Thymus (tissue), 11 donors: Measurements from ENCODE around the gene RASGRP3. TPM values are rescaled to one million over a fixed set of nuclear protein-coding genes. Genes with fewer than 3 reads are reported as not detected.
A peak's percentile ranks its signal among the peaks of the same experiment; 100 is the strongest.

Source experiments
- DNase-seq, 9 donors: peaks; one replicate each; pipeline ENCODE4 v3.0.0-alpha.2; 2013; ENCODE audit warnings: low spot score in 9 of 9, low read depth in 6 of 9, missing footprints in 1 of 9
- H3K27ac ChIP-seq, 2 donors: one replicate each; pipeline ENCODE4 v1.5.1; 2013; ENCODE audit warnings: control low read depth in 1 of 2, low read depth in 1 of 2, low read length in 1 of 2, mild to moderate bottlenecking in 1 of 2, moderate library complexity in 1 of 2
- H3K27me3 ChIP-seq, 2 donors: one replicate each; pipeline ENCODE4 v1.5.1; 2013; ENCODE audit warnings: low read length in 1 of 2; ENCODE audit not compliant: control insufficient read depth in 2 of 2, insufficient read depth in 1 of 2
- H3K36me3 ChIP-seq, 2 donors: one replicate each; pipeline ENCODE4 v1.5.1; 2013; ENCODE audit warnings: low read length in 1 of 2, mild to moderate bottlenecking in 1 of 2, moderate library complexity in 1 of 2; ENCODE audit not compliant: control insufficient read depth in 2 of 2, insufficient read depth in 2 of 2
- H3K4me1 ChIP-seq, 2 donors: one replicate each; pipeline ENCODE4 v1.5.1; 2013; ENCODE audit warnings: low read length in 2 of 2; ENCODE audit not compliant: control insufficient read depth in 2 of 2, insufficient read depth in 2 of 2
- H3K4me3 ChIP-seq, 2 donors: one replicate each; pipeline ENCODE4 v1.5.1; 2013; ENCODE audit warnings: low read length in 2 of 2, control low read depth in 1 of 2, mild to moderate bottlenecking in 1 of 2
- H3K9me3 ChIP-seq, 2 donors: one replicate each; pipeline ENCODE4 v1.5.1; 2013; ENCODE audit warnings: low read length in 1 of 2, mild to moderate bottlenecking in 1 of 2; ENCODE audit not compliant: control insufficient read depth in 2 of 2, insufficient read depth in 1 of 2
- WGBS: extraction: QIAGEN DNeasy Blood & Tissue Kit; methylation state at CpG from one replicate; pipeline ENCODE4 v1.1.7; 2013; 5-methylcytosine and 5-hydroxymethylcytosine counted together
- polyA plus RNA-seq: library from polyadenylated mRNA; stranded (reverse); fragments of 200-250 nt; gene quantifications from one replicate; pipeline ENCODE4 v1.2.3, GENCODE V29; 2013
- total RNA-seq: library from RNA; stranded (reverse); fragments of 120-200 nt; gene quantifications from one replicate; pipeline ENCODE4 v1.2.4, GENCODE V29; 2013
- donor health status: healthy.

Gene RASGRP3
- total and polyA plus RNA-seq, 2 donors = 6.5 to 8.2 TPM

GRCh38 chr2:33496150-33496549, 19.7 kb downstream of the RASGRP3 start:
- Histone ChIP-seq H3K4me3 (no peak overlapping the region), H3K27ac (no peak overlapping the region), H3K9me3 (no peaks in the 10 kb centered on the region), H3K36me3 (no peaks in the 10 kb centered on the region), H3K27me3 (no peaks in the 10 kb centered on the region), H3K4me1 (no peaks in the 10 kb centered on the region)
- DNase-seq = no peak
- WGBS = 72% methylated on average over 2 of the region's 2 CpGs

DNA sequence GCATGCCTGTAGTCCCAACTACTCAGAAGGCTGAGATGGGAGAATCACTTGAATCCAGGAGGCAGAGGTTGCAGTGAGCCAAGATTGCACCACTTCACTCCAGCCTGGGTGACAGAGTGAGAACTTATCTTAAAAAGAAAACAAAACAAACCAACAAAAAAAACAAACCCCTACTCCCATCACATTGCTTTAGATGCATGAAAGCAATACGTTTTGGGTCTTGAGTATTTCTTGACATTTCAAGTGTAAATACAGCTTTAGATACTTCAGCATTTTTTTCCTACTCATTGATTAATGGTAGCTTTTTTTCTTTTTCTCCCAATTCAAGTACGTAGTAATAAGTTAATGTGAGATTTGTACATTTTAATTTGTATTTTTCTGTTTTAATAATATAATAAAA, 20.3 kb downstream of the RASGRP3 start:
- Histone ChIP-seq H3K4me3 (no peak overlapping the region), H3K27me3 (no peaks in the 10 kb centered on the region), H3K9me3 (no peaks in the 10 kb centered on the region), H3K27ac (no peak overlapping the region), H3K4me1 (no peaks in the 10 kb centered on the region), H3K36me3 (no peaks in the 10 kb centered on the region)
- WGBS = 52% methylated on average over 2 of the region's 2 CpGs
- no peak for DNase-seq

DNA sequence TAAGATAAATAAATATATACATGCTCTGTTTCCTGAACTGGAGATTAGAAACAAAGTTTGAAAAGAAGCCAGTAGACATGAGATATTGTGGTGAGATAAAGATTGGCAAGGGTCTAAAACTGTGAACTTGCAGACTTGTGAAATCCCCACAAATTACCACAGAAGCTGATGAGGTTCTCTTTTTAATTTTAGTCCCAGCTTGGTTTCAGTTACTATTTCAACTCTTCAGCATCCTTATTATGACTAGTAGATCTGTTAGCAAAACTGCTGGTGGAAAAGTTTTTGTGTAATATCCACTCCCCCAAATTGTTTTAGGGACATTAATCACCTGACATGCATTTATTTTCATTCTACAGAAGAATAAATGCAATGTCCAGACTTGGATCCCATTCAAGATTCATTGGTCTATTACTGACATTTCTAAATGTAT, 20.8 kb downstream of the RASGRP3 start:
- no peaks in the 10 kb centered on the region for H3K4me1 ChIP-seq
- no peaks in the 10 kb centered on the region for H3K9me3 ChIP-seq
- no peaks in the 10 kb centered on the region for H3K36me3 ChIP-seq
- no peak overlapping the region for H3K4me3 ChIP-seq
- DNase-seq = peak in 3 of 9 donors; percentile 5 to 47 (median 9)
- no peak overlapping the region for H3K27ac ChIP-seq
- H3K27me3 ChIP-seq = no peaks in the 10 kb centered on the region

- Histone ChIP-seq H3K36me3 (no peaks in the 10 kb centered on the region), H3K27ac (no peak overlapping the region), H3K4me3 (no peak overlapping the region), H3K9me3 (no peaks in the 10 kb centered on the region), H3K27me3 (no peaks in the 10 kb centered on the region), H3K4me1 (no peaks in the 10 kb centered on the region)
- no peak for DNase-seq
- WGBS = 94% methylated on average over 5 of the region's 5 CpGs
Measured at GRCh38 chr2:33498291-33498956, 22.0 kb downstream of the RASGRP3 start.

GRCh38 chr2:33500177-33500576, 23.7 kb downstream of the RASGRP3 start:
- no peak for DNase-seq
- 95% methylated on average over 5 of the region's 5 CpGs for WGBS
- Histone ChIP-seq H3K9me3 (no peaks in the 10 kb centered on the region), H3K36me3 (no peaks in the 10 kb centered on the region), H3K27ac (no peak overlapping the region), H3K4me1 (no peaks in the 10 kb centered on the region), H3K4me3 (no peak overlapping the region), H3K27me3 (no peaks in the 10 kb centered on the region)

DNA sequence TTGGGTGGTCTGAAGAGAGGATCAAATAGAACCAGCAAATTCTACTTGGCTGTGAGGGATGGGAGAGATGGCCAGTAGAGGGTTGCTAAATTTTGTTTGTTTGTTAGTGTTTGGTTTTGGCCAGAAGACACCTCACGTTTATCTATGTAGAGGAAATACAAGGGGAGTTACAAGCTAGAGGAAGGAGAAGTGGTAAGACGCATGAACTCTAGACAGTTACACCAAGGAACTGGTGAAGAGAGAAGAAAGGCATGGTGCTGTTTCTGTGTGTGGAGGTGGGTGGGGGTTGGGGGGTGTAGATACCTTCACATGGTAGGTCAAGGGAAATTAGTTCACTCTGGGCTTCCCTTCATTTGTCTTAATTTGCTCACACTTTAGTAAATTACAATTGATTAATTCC, 25.6 kb downstream of the RASGRP3 start:
- 55% methylated on average over 2 of the region's 2 CpGs for WGBS
- Histone ChIP-seq H3K4me3 (no peak overlapping the region), H3K27ac (no peak overlapping the region), H3K27me3 (no peaks in the 10 kb centered on the region), H3K9me3 (no peaks in the 10 kb centered on the region), H3K4me1 (no peaks in the 10 kb centered on the region), H3K36me3 (no peaks in the 10 kb centered on the region)
- DNase-seq = no peak

DNA sequence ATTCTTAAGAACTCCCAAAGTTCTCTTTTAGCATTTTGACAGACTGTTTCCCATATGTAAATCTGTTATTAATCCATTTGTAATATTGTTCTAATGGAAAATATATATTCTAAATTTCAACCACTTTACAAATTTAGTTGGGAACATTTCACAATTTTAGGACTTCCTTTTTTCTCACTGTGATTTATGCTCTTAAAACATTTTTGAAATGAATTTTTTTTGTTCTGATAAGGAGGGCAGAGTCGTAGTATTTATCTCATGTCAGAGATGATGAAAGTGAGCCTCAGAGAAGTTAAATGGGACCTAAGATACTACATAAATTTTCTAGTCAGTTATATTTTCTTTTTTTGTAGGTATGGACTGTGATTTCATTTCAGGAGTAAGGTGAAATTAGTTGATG, 26.6 kb downstream of the RASGRP3 start:
- no peak overlapping the region for H3K27ac ChIP-seq
- H3K27me3 ChIP-seq = no peaks in the 10 kb centered on the region
- no peaks in the 10 kb centered on the region for H3K9me3 ChIP-seq
- H3K4me1 ChIP-seq = no peaks in the 10 kb centered on the region
- H3K4me3 ChIP-seq = no peak overlapping the region
- H3K36me3 ChIP-seq = no peaks in the 10 kb centered on the region
- no peak for DNase-seq
- 62% methylated on average over 1 of the region's 1 CpG for WGBS

DNA sequence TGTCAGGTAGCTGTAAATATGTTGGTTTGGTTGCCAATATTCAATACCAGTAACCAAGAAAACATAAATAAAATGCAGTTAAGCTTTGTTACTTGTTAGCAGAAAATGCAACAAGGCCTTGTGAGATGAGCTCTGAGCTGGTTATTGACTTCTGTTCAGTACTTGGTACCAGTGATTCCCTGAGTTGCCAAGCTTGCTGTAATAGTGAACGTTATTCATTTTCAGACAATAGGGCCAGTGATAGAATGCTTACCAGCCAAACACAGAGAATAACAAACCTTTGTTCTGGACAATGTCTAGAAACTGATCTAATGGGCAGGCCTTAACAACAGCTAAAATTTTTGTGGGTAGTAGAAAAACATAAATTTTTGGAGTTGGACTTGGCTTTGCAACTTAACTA, 29.5 kb downstream of the RASGRP3 start:
- WGBS = 92% methylated on average over 1 of the region's 1 CpG
- H3K27me3 ChIP-seq = no peaks in the 10 kb centered on the region

GRCh38 chr2:33509908-33510585, 33.6 kb downstream of the RASGRP3 start:
- no peak for DNase-seq
- Histone ChIP-seq H3K4me1 (no peaks in the 10 kb centered on the region), H3K36me3 (no peaks in the 10 kb centered on the region), H3K27me3 (no peaks in the 10 kb centered on the region), H3K9me3 (no peaks in the 10 kb centered on the region), H3K27ac (no peak overlapping the region), H3K4me3 (no peak overlapping the region)
- WGBS = 95% methylated on average over 5 of the region's 5 CpGs

More for the DNA sequence above, 29.5 kb downstream of the RASGRP3 start:
- no peak overlapping the region for H3K4me3 ChIP-seq
- H3K9me3 ChIP-seq = no peaks in the 10 kb centered on the region
- H3K27ac ChIP-seq = no peak overlapping the region
- H3K36me3 ChIP-seq = no peaks in the 10 kb centered on the region
- no peak for DNase-seq
- no peaks in the 10 kb centered on the region for H3K4me1 ChIP-seq
